Measurements from ENCODE around the gene ZNF839. TPM values are rescaled to one million over a fixed set of nuclear protein-coding genes. Genes with fewer than 3 reads are reported as not detected.
A peak's percentile ranks its signal among the peaks of the same experiment; 100 is the strongest.

The ZNF839 gene
- total and polyA plus RNA-seq, 8 donors = 5.9 to 24.9 (median 7.4) TPM

DNA sequence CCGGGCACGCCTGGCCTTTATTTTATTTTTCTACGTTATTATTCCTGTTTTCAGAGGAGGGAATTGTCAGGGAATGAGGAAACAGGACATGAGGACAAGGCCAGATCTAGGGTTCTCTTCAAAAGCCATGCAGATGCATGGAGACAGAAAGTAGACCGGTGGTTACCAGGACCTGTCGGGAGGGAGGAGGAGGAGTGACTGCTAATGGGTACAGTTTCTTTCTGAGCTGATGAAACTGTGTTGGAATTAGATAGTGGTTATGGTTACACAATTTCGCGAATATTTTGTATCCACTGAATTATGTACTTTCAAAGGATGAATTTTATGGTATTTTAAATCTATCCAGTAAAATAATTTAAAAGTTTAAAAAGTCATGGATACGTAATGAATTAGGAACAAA lies 11.3 kb downstream of the ZNF839 start:
- ATAC-seq (no peak), FAIRE-seq (no peak), DNase-seq (no peak)
- Histone ChIP-seq H3K9me3 (no peaks in the 10 kb centered on the region), H3K27me3 (no peaks in the 10 kb centered on the region), H3K27ac (no peak overlapping the region), H3K4me1 (no peaks in the 10 kb centered on the region), H3K4me3 (no peak overlapping the region), H3K36me3 (peaks cover 0 to 22% (median 0%) of the 10 kb centered on the region in 3 donors)
- WGBS, 2 donors = 89 to 90% methylated on average over 8 of the region's 8 CpGs
- TF ChIP-seq, protein P1, sequence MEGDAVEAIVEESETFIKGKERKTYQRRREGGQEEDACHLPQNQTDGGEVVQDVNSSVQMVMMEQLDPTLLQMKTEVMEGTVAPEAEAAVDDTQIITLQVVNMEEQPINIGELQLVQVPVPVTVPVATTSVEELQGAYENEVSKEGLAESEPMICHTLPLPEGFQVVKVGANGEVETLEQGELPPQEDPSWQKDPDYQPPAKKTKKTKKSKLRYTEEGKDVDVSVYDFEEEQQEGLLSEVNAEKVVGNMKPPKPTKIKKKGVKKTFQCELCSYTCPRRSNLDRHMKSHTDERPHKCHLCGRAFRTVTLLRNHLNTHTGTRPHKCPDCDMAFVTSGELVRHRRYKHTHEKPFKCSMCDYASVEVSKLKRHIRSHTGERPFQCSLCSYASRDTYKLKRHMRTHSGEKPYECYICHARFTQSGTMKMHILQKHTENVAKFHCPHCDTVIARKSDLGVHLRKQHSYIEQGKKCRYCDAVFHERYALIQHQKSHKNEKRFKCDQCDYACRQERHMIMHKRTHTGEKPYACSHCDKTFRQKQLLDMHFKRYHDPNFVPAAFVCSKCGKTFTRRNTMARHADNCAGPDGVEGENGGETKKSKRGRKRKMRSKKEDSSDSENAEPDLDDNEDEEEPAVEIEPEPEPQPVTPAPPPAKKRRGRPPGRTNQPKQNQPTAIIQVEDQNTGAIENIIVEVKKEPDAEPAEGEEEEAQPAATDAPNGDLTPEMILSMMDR (IDR thresholded peaks at IDR 0.05) = no peak
- intact Hi-C loops (cut with DNase I) = no loop called here

DNA sequence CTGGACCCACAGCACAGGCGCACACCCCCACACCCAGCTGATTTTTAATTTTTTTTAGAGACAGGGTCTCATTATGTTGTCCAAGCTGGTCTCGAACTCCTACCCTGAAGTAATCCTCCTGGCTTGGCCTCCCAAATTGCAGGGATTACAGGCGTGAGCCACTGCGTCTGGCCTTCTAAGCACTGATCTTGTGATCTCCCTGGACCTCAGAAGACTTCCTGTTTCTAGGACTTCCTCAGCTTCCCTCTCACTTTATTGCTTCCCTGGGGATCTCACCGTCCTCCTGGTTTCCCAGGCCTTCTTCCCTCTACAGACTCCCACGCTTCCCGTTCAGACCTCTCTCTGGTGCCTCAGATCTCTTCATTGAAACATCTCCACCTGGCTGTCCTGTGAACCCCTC lies 13.8 kb downstream of the ZNF839 start:
- TF ChIP-seq, protein P1 (IDR thresholded peaks at IDR 0.05) = no peak
- Histone ChIP-seq H3K9me3 (no peaks in the 10 kb centered on the region), H3K4me1 (no peaks in the 10 kb centered on the region), H3K27me3 (no peaks in the 10 kb centered on the region), H3K27ac (no peak overlapping the region), H3K36me3 (peaks cover 0 to 12% (median 0%) of the 10 kb centered on the region in 3 donors), H3K4me3 (no peak overlapping the region)
- 90 to 92% methylated on average over 7 of the region's 7 CpGs for WGBS, 2 donors
- no peak for FAIRE-seq
- intact Hi-C loops (cut with DNase I) = no loop called here
- DNase-seq = peak in 1 of 6 donors; percentile 18
- ATAC-seq = no peak

DNA sequence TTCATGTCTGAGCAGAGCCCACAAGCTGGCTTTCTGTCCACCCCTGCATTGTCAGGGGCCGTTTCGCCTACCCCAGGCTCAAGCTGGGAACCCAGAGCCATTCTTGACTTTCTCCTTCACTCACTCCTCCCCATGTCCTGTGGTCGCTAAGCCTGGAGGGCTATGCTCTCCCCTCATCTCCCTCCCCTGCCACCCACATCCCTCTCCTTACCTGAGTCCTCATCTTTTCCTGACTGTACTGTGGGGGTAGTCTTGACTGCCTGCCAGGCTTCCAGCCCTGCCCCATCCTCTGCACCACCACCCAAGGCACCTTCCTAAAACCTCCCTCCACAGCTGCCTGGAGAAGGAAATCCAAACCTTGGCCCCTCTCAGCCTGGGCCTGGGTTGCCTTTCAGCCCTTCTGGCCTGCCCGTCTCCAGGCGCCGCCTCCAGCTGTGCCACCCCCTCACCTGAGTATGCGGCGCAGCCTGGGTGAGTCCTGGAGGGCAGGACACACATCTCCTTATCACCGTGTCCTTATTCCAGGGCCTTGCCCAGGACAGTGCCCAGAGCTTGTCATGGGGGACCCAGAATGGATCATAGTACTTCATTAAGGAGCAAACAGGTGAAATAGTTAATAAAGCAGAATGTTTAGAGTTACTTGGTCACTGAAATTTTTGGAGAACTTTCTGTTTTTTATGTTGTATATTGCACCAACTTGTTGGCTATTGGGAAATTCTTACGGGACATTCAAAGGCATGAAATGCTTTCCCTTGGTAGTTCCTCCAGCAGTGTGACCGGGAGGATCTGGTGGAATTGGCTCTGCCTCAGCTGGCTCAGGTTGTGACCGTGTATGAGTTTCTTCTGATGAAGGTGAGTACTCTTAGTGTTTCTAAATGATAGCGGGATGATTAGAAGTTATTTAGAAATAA lies 14.5 kb downstream of the ZNF839 start:
- DNase-seq = peak in 2 of 6 donors; percentile 14 to 43
- FAIRE-seq = no peak
- ATAC-seq = no peak
- Histone ChIP-seq H3K36me3 (peaks cover 0 to 17% (median 0%) of the 10 kb centered on the region in 3 donors), H3K27ac (no peak overlapping the region), H3K4me3 (no peak overlapping the region), H3K4me1 (no peaks in the 10 kb centered on the region), H3K9me3 (no peaks in the 10 kb centered on the region), H3K27me3 (no peaks in the 10 kb centered on the region)
- intact Hi-C loops (cut with DNase I) = no loop called here
- WGBS, 2 donors = 93 to 95% methylated on average over 13 of the region's 13 CpGs
- TF ChIP-seq, protein P1 (IDR thresholded peaks at IDR 0.05) = no peak

DNA sequence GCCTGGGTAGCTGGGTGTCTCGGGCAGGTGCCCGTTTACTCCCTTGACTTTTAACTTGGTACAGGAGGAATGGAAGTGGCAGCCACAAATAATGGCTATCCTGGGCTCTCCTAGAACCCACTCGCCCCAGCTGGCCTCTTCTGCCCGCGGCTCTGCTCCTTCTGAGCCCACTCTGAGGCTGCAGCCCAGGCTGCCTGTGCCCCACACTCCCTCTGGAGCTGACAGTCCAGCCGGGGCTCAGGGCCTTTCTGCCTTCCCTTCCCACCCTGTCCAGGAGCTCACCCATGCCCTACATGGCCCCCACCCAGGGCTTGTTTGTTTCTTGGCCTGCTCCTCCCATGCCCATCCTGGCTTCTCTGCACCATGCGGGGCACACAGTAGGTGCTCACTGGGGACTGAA lies 15.6 kb downstream of the ZNF839 start:
- no peak overlapping the region for H3K4me3 ChIP-seq
- intact Hi-C loops (cut with DNase I) = no loop called here
- no peak for ATAC-seq

More for the DNA sequence above, 15.6 kb downstream of the ZNF839 start:
- DNase-seq (peak in 2 of 6 donors; percentile 6 to 45), FAIRE-seq (no peak)
- H3K27ac ChIP-seq = no peak overlapping the region
- H3K36me3 ChIP-seq = peaks cover 0 to 18% (median 0%) of the 10 kb centered on the region in 3 donors
- WGBS, 2 donors = 88 to 95% methylated on average over 7 of the region's 7 CpGs
- TF ChIP-seq, protein P1 (IDR thresholded peaks at IDR 0.05) = no peak
- H3K9me3 ChIP-seq = no peaks in the 10 kb centered on the region
- H3K4me1 ChIP-seq = no peaks in the 10 kb centered on the region
- no peaks in the 10 kb centered on the region for H3K27me3 ChIP-seq

Data from pancreas (tissue), 10 donors.